Brain microvascular endothelial cell (primary cell): Measurements from ENCODE around the gene DNAJC27.

ENCODE experiments used
- DNase-seq: peaks from one replicate; pipeline ENCODE4 v3.0.0-alpha.2; 2020
- H3K27ac ChIP-seq: fragments of 250-450 bp; sonication (Bioruptor Pico); 2 replicates; pipeline ENCODE4 v1.5.1; 2020; ENCODE audit warnings: mild to moderate bottlenecking, moderate library complexity
- H3K27me3 ChIP-seq: fragments of 250-450 bp; sonication (Bioruptor Pico); replicated peaks from 2 replicates; pipeline ENCODE4 v1.5.1; 2020; ENCODE audit warnings: mild to moderate bottlenecking
- H3K36me3 ChIP-seq: fragments of 250-450 bp; sonication (Bioruptor Pico); replicated peaks from 2 replicates; pipeline ENCODE4 v1.5.1; 2020; ENCODE audit warnings: mild to moderate bottlenecking
- H3K4me3 ChIP-seq: 2 replicates; pipeline ENCODE4 v1.5.1; 2011; ENCODE audit warnings: low read depth, mild to moderate bottlenecking, control low read depth, low read length, moderate library complexity
- CTCF ChIP-seq: IDR thresholded peaks from 2 replicates; pipeline ENCODE4 v1.5.1; 2011; ENCODE audit warnings: low read depth, mild to moderate bottlenecking, moderate library complexity, low read length, control low read depth, inconsistent platforms; ENCODE audit errors: missing control alignments
- in situ Hi-C: cut with HindIII; loops from 2 replicates; pipeline ENCODE4 v1.10.0; 2017; ENCODE audit warnings: low sequenced_read_pairs, low pct_ligation_motif_present

Gene DNAJC27

GRCh38 chr2:24914713-24915112 lies 57.0 kb downstream of the DNAJC27 start:
- Histone ChIP-seq H3K27me3 (no peaks in the 10 kb centered on the region), H3K27ac (no peak overlapping the region), H3K36me3 (no peaks in the 10 kb centered on the region), H3K4me3 (no peak overlapping the region)
- in situ Hi-C loops = no loop called here
- no peak for TF ChIP-seq CTCF
- DNase-seq = no peak

DNA sequence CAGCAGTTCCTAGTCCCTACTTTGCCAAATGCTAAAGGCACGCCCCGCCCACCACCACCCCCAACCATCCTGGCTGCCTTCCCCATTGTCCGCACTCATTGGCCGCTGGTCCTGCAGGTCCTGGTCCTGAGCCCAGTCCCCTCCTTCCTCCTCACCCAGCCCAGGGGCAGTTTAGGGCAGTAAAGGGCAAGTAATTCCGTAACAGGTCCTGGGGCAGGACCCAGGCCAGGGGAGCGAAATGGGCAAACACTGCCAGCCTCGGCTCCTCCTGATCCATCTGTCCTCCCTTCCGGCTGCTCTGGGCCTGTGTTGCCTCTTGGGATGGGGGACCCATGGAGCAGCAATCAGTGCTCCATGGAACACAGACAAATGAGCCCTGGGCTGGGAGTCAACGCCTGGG lies 57.8 kb downstream of the DNAJC27 start:
- no peaks in the 10 kb centered on the region for H3K36me3 ChIP-seq
- no peak overlapping the region for H3K4me3 ChIP-seq
- H3K27ac ChIP-seq = no peak overlapping the region
- DNase-seq = no peak
- H3K27me3 ChIP-seq = no peaks in the 10 kb centered on the region
- TF ChIP-seq CTCF = no peak
- in situ Hi-C loops = no loop called here

DNA sequence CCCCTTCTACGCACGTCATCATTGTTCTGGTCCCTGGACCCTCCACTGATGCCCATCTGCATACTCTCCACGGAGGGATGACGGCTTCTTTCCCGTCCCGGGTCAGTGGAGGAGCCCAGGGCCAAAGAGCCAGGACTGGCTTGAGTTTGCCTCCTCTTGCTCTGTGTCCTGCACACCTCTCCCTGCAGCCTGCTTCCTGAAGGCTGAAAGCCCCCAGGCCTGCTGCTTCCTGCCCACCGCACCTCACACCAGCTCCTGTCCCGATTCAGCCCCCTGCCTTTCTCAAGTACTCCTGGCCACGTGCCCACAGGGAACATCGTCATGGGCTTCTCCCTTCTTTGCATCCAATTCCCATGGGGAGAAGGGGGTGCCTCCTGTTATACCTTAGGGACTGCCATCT lies 58.8 kb downstream of the DNAJC27 start:
- Histone ChIP-seq H3K27ac (no peak overlapping the region), H3K36me3 (no peaks in the 10 kb centered on the region), H3K27me3 (no peaks in the 10 kb centered on the region), H3K4me3 (no peak overlapping the region)
- in situ Hi-C loops = no loop called here
- no peak for DNase-seq
- TF ChIP-seq CTCF = no peak

DNA sequence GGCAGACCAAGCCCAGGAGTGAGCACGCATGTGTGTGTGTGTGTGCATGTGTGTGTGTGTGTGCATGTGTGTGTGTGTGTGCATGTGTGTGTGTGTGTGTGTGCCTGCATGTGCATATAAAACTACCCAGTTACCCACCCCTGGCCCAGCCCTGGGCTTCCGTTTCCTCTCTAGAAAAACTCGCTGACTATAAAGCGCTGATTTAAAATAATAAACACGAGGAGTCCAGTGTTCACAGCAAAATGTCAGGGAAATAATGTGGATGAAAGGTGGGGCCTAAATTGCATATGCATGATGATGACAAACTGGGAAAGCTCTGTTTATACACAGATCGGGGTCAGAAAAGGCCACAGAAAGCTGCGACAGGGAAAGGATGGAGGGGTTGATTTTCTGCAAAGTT lies 59.2 kb downstream of the DNAJC27 start:
- no peak for DNase-seq
- no peak for TF ChIP-seq CTCF
- Histone ChIP-seq H3K27me3 (no peaks in the 10 kb centered on the region), H3K36me3 (no peaks in the 10 kb centered on the region), H3K4me3 (no peak overlapping the region), H3K27ac (no peak overlapping the region)
- in situ Hi-C loops = no loop called here

DNA sequence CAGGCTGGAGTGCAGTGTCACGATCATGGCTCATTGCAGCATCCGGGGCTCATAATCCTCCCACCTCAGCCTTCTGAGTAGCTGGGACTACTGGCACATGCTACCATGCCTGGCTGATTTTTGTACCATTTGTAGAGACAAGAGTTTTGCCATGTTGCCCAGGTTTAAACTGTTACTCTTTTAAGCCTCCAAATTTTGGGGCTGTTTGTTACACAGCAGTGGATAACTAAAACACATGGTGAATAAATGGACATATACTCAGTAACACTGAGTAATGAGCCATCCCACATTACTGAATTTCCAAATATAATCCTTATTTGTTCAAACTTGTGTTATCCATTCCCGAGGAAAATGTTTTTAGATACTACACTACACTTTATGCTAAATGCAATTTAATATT lies 61.5 kb downstream of the DNAJC27 start:
- Histone ChIP-seq H3K27ac (no peak overlapping the region), H3K27me3 (no peaks in the 10 kb centered on the region), H3K4me3 (no peak overlapping the region), H3K36me3 (no peaks in the 10 kb centered on the region)
- no peak for DNase-seq
- TF ChIP-seq CTCF = no peak
- in situ Hi-C loops = no loop called here

DNA sequence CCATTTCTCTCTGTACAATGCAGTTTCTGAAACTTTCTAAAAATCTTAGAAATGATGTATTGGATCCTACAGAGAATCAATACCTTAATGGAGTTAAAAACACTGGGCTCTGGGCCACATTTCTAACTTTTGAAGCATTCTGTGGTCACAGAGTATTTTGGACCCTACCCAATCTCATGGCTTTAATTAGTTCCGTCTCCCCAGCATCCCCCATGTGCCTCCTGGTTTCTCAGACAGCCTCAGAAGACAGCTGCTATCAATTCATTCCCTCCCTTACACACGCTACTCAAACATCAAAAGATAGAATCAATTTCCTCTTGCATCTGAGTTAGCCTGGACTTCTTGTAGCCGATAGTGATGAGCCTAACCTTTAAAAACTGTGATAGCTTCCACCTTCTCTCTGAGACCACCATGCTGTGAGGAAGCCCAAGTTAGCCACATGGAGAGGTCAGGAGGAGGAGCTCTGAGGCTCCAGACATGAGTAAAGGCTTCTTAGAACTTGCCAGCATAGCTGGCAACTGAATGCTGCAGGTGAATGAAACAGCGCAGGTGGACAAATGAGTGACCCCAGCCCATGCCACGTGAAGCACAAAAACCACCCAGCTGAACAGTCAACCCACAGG lies 62.1 kb downstream of the DNAJC27 start:
- H3K36me3 ChIP-seq = no peaks in the 10 kb centered on the region
- in situ Hi-C loops = no loop called here
- no peak for TF ChIP-seq CTCF
- DNase-seq = no peak
- H3K27me3 ChIP-seq = no peaks in the 10 kb centered on the region
- H3K4me3 ChIP-seq = no peak overlapping the region
- no peak overlapping the region for H3K27ac ChIP-seq
